CD4-positive, alpha-beta T cell treated with Interleukin-17A for 1 hour (primary cell): ENCODE data around the gene GNAS-AS1.

Experiments used
- DNase-seq: peaks from one replicate; pipeline ENCODE4 v3.0.0-alpha.2; 2020

Gene GNAS-AS1

DNA sequence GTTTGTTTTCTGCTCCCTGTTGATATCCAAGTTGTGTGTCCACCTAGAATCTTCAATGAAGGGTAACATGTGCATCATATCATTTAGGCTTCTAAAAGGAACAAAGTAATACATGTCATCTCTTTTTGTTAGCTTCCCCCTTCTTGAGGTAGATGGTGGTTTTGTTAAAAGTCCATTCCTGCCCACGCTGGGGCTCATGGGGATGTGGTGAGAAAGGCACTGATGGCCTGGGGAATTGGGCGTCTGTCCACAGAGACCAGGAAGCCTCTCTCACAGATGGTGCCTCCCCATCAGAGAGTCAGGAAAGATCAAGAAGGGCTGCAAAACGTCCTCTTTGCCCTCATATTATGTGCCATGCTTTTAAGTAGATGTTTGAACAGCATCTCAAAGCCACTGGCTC is 34.3 kb upstream of the GNAS-AS1 start:
- DNase-seq: no peak

DNA sequence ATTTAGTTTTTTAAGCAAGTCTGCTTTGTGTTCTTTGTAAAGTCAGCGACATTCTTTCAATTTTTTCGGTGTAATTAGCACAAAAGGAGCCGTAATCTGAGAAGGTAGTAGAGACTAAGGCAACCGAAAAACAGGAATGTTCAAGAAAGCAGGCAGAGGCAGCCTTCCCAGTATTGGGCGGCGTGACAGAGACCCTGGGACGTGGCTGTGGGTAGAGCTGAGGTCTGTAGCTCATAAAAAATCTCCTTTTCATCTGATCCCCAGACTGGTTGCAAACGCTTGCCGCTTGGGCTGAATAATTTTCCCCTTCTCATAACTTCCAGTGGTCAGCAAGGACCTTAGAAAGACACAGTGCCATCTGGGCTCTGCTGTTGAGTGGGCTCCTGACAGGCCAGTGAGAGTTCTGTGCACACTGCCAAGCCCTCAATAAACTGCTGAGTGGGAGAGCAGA is 32.6 kb upstream of the GNAS-AS1 start:
- DNase-seq: no peak

DNA sequence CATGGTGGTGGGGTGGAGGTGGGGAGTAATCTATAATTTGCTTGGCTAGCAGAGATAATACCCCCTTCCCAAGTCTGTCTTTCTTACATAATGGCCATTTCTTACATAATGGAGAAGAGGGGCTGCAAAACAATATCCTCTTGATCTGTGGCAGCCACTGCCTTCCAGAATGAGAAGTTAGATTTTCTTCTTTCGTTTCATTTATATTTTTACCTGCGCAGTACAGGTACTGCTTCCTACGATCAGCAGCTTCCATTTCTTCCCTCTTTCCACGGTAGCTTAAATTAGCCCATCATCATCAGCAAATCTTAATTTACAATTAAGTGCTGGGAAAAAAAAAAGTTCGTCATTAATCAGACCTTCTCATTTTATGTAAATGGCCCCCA is 32.0 kb upstream of the GNAS-AS1 start:
- no peak for DNase-seq

DNA sequence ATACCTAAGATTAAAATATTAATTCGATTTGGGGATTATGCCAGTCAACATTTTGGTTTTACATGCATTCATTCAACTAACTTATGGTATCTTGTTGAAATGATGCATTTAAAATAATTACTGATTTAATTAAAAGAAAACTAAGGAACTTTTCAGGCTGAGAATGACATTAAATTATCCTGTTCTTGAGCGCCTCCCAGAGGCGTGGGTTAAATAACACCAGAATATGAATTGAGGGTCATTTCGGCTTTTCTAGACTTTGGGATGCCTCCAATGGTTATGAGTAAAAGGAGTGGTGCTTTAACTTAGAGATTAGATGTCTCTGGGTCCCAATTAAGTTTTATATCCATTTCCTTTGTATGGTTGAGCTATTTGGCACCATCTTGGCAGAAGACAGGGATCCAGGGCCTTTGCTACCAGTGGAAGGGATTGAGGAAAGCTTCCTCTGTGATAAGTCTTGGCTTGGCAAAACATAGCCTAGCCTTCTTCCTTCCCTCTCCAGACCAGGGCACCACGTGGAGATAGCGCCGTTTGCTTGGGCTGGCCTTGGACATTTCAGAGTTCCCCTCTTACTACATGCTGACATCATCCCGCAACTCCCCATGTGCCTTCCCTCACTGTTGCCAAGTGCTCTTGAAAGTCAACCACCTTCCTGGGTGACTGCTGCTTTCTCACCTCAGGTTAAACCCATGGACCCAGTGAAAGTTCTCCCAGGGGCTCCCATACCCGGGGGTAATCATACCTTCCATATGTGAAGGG is 30.5 kb upstream of the GNAS-AS1 start:
- no peak for DNase-seq

DNA sequence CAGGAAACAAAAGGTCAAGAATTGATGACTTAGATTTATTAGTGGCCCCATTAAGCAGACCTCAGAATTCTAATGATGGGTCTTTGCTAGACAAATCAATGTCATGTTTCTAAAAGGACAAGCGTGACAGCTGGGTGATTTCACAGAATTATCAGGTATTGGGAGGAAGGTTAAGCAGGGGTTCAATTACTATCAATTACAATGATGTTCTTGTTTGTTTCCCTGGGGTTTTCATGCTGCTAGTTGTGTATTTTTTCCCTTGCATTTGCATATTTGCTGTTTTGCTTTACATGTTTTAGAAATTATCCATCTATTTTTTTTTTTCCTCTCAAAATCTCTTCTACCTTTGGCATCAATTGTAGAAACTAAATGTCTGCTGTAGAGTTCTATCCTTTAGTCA is 29.7 kb upstream of the GNAS-AS1 start:
- DNase-seq: no peak

DNA sequence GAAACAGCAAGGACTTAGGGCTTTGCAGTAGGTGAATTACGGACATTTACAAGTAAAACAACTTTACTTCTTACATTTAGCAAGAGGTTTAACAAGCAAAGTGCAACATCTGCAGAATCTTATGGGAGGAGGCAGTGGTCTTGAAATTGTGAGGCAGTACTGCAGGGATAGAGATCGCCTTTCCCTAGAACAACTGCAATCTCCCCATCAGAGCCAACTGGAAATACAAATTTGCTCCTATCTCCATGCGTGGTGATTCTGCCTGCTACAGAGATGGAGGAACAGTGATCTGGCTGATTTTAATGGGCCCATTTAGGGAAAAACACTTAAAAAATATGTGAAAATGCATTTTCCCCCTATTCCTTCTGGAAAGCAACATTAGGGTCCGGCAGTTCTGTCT is 27.7 kb upstream of the GNAS-AS1 start:
- DNase-seq: no peak

DNA sequence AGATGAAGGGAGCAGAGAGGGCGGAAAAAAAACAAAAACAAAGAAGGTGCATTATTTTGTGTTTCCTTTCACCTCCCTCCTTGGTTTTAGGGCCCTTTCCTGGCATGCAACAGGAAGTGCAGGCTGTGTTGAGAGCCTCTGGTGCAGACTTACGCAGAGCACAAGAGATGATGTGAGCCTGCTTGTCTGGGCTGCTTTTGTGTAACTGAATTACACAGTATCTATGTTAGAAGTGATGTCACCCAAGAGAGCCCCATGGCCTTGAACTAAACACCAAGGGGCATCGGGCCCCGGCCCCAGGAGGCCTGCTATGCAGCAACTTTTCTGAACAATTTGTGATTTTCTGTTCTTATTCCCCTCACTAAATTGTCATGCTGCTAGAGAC is 27.3 kb upstream of the GNAS-AS1 start:
- no peak for DNase-seq

DNA sequence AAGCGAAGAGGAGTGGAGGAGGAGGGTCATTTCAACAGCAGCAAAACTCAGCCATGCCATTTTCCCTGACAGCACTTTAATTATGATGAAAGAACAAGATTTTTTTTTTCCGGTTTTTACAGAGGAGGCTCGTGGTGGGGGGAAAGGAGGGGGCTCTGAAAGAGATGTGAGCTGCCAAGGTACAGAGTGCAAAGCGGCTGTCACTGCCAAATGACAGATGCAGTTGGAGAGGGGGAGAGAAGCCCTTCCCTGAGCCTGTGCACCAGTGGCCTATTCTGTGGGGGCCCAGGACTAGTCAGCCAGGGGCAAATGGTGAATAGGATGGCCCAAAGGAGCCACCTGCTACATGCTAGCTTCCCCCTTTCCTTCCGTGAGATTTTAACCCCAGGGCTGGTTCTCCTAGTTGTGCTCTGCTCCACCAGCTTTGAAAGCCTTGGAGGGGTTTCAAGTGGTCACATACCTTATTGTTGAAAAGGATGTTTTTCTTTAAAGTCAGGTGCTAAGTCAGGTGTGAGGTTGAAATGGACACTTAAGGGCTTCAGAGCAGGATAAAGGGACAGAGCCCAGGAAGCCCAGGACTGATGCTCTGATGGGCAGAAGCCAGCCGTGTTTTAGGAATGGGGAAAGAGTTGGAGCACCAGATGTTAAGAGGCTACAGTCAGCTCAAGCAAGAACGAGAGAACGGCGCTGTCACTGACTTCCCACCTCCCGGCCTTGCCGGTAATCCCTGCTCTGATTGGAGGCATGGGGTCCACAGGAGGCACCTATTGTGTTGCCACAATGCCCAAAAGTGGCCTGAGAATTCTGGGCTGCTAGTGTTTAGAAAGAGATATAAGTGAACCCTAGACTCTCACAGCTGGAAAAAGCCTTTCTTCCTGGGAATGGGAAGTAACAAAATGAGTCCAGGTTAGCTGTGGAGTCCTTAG is 26.6 kb upstream of the GNAS-AS1 start:
- no peak for DNase-seq

DNA sequence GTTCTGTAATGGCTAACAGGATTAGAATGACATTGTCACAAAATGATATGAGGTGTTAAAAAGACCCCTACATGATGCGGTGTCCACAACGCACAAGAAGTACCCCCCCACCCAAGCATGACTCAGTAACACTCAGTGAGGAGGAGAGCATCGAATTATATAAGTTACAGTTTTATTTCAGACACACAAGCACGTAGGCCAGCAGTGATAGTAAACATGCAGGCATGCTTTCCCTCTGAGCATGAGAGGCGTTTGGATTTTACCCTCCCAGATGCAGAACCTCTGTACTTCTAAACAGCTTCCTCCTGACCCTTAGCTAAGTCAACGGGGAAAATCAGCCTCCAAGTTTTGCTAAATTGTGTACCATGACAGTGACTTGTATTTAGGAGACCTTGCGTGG is 25.7 kb upstream of the GNAS-AS1 start:
- no peak for DNase-seq

DNA sequence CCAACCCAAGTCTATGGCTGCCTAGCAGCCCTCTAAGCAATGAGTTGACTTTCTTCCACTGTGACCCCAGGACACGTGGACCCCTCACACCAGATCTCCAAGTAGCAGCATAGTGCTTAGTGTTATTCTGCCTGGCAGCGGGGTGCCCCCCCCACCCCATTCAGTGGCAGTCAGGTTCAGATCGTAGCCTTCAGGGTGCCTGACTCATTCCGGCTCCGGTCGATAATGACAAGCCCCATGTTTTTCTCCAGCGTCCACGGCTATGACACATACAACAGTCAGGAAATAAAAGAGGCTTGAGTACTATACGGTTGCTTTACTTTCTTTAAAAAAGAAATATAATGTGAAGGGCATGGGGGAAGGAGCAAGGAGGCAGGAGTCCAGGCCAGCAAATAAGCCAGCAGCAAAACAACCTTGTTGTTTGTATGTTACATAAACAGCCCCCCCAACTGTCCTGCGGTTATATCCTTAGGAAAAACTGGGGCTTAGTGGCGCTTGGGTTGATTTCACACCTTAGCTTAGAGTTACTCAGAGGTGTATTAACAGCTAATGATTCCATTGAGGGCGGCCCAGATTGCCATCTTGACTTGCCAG is 24.9 kb upstream of the GNAS-AS1 start:
- no peak for DNase-seq

DNA sequence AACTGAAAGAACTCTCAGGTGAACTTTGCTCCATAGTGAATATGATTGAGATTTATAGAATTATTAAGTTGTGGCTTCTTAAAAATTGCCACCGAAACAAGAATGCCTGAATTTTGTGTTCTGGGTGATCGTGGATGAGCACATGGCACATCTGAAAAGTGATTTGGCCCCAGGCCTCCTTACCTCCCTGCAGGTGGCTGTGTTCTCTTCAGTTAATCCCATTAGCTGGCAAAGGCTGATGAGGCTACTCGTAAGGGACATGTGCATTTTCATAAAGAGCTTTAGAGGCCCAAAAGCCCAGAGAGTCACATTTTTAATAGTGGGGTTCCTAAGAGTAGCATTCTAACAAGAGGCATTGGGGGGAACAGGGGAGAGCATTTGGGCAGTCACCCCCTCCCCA is 24.4 kb upstream of the GNAS-AS1 start:
- DNase-seq: no peak

DNA sequence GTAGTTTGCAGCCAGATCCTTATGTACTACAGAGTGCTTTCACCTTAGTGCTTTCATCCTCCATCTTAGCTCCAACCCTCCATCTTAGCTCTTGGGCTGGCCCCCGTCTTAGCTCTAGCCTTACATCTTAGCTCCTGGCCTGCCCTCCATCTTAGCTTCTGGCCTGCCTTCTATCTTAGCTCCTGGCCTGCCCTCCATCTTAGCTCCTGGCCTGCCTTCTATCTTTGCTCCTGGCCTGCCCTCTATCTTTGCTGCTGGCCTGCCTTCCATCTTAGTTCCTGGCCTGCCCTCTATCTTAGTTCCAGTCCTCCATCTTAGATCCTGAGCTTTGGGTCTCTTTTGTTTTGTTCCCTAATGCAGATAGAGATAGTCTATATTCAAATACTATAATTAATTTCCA is 23.8 kb upstream of the GNAS-AS1 start:
- no peak for DNase-seq

DNA sequence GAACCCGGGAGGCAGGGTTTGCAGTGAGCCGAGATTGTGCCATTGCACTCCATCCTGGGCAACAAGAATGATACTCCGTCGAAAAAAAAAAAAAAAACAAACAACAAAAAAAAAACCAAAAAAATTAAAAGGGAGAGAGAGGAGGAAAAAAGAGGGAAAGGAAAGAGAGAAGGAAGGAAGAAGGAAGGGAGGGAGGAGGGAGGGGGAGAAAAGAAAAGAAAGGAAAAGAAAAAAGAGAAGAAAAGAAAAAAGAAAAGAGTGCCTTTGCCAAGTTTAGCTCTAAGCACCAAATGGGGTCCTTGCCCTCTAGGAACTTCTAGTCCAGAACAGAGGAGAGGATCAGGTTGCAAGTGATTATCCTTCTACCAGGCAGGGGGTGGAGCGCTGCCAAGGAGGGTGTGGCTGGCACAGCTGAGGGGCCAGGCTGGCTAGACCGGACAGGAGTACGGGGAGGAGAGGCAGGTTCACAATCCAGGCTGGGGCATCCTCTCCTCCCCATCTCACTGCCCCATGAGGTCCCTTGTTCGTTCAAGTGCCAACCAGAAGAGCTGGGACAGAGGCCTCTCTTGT is 20.9 kb upstream of the GNAS-AS1 start:
- no peak for DNase-seq

DNA sequence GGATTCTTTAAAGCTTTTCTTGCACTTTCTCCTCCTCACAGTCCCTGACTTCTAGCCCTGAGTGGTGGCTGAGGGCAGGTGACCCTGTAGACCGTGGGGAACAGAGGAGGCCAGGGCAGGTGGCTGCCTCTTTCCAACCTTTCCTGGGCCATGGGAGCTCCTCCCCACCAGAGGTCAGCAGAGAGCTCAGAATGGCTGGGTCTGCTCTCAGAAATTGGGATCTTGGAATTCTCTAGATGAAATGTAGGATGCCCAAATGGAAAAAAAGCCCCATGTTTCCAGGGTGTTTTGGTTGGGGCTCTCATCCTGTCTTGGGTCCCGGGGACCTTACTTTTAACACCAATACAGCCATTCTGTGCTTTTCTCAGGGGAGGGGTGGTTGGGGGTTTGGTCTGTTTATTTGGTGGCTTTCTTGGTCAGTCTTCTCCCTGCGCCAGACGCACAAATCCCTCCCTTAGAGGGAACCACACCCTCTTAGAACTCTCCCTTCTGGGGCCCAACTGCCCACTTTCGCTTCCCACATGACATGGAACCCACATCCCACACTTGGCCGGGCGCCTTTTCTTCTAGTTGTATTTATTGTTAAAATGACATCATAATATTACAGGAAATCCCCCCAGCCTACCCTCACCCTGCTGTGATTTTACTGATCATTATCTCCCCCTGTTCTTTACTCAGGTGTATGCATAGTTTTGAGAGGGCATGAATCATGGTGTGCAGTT is 19.8 kb upstream of the GNAS-AS1 start:
- DNase-seq: peak; percentile 61

DNA sequence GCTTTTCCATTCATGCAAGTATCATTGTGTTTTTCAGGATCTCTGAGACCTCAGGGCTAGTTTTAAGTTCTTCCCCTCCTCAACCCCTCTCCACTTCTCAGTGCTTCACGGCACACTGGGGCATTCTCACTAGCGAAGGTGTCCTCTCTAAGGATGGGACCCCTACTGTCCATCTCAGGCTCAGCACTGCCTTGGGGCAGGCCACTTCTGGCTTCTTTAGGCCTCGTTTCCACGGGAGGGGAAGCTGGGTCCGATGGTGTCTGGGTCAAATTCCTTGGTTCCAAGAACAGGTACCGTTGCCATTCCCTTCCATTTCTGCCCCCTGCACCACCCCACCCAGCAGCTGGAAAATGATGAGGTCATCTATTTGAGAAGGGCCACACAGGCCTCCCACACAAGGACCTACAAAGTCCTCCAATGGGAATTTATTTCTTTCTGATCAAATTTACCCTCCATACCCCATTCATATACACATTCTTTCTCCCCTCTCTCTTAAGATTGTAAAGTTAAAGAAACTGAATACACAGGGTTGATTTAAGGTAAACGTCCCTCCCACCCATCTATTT is 19.0 kb upstream of the GNAS-AS1 start:
- no peak for DNase-seq

DNA sequence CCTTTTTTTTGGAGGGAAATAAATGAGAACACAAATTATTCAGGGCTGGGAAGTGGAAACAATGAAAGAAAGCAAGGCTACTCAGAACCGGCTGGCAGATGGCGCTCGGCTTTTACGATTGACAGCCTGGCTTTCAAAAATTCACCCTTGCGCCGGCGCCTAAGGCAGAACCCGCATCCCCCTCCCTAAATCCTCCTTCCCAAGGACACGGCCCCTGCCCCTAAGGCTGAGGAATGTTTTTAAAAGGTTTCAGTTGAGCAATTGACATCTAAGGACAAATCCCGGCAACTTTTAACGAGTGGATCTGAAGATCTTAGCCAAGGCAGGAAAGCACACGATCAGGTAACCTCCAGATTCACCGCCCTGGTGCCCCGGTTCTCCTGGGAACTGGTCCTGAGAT is 18.1 kb upstream of the GNAS-AS1 start:
- DNase-seq: no peak

DNA sequence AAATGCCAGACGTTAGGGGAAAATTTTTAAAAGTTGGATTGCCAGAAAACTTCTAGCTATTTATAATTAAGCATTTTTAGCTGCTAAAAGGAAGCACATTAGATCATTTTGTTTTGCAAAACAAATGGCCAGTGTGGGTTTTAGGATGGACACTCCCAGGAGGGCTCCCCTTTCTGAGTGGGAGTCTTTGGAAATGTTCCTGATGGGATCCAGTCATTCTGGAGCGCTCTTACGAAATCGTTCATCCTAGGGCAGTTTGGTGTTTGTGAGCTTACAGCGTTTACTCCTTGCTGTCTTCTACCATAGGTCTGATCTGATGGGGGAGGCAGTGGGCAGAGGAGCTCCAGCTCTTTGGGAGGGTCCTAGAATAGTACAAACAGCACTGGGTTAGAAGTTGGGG is 16.5 kb upstream of the GNAS-AS1 start:
- no peak for DNase-seq

DNA sequence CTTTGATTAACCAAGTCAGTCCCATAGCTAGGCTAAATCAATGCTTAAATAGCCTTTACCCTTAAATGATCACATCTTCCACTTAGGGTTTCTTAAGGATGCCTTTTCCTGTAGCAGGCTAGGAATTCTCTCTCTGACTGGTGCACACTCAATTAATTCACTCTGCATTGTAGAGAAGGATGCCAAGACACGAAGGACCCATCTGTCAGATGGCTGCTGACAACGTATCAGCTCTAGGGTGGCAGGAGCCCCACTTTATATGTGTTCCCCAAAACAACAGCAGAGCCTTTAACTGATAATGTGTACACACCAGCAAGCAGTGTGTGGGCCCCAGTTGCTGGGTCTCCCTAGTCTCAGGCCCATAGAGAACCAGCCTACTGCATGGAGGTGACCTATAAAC is 15.1 kb upstream of the GNAS-AS1 start:
- DNase-seq: no peak

DNA sequence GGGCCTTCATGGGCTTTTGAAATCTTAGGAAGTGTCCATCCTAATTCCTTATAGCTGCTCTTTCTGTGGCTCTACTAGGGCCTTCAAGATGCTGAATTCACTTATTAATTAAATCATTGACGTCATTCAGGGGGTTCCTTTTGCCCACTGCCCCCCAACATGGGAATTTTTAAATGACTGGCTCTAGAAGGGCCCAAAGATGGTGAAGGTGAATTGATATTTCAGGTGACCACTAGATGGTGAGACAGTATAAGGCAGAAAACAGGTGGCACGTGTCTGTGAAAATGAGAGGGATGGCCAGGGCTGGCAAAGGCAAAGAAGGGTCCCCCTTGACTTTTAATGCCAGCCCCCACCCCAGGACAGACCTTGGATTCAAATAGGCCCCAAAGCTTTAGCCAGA is 13.6 kb upstream of the GNAS-AS1 start:
- DNase-seq: peak; percentile 36

DNA sequence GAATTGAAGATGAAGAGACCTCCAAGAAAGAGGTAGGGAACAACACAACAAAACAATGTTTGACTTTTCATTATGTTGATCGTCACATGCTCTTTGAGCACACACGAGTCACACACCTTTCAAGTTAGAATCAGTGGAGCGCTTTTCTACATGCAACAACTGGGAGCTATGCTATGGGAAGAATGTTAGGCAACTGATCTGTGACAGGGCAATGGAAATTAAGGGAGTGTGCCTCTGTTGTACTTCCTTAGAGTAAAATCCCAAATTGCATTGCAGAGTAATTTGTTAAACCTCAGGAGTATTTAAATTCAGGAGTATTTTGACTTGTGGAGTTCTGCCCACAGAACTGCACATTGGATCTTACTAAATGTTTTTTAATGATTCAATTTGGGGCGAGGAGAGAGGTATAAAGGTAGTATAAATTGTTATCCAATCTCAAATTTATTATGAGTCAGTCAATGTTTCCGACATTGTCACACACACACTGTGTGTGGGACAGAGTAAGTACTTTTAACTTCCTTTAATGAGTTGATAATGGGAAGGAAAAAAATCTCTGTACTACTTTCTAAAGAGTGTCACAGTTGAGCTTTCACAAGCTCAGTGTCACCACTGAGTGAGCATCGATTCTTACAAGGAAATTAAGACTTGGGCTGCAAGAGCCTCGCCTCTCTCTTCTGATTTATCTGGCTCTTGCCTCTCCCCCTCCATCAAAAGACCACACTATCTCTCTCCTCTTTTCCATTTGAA is 12.5 kb upstream of the GNAS-AS1 start:
- DNase-seq: no peak

DNA sequence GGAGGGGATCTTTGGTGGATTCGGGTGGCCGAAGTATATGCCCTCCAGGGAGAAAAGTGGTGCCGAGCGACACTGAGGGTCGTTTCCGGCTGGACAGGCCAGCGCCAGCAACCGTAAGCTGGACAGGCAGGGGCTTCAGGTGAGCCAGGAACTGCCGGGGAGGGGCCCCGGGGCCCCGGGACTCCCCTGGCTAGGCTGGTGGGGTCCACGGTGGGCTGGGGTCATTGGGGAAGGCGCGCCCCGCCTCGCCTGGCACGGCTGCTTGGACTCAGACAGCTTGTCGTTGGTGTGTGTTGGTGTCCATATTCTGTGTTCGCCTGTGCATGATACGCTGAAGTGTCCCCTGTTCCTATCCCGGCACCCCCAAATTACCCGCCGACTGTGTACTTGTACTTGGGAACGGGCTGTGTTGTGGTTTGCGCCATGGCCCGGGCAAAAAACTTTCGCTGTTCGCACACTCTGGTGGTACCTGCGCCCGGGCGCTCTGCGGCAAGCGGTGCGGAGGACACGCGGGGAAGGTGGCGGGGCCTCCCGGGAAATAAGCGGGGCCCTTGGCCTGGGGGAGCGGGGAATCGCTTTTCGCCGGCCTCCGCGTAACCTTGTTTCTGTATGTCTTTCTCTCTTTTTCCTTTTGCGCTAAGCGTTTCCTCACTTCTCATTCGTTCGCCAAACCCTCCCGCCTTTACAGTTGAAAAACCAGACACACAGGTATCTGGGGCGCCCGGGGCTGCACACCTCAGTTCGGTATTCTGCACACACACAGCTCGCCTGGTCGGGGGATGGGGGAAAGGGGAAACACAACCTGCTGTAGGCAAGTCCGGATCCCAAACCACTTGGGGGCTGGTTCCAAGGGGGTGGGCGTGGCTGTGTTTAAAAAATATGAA is 5.0 kb upstream of the GNAS-AS1 start:
- no peak for DNase-seq
